SK-N-SH treated with all-trans-retinoic acid at 6 μM for 48 hours (cell line): ENCODE data around the gene CXCL8.

Source experiments
- ATAC-seq: fragments of 200-7000 bp; cut with Tn5 transposase; 3 replicates; pipeline ENCODE4 v1.9.1; 2020; ENCODE audit warnings: mild to moderate bottlenecking, moderate library complexity
- ARNTL ChIP-seq: fragments of 450-650 bp; formaldehyde crosslinking; IDR thresholded peaks from 2 replicates; pipeline ENCODE4 v1.5.0; 2020; ENCODE audit warnings: low read depth, mild to moderate bottlenecking, moderate library complexity, borderline replicate concordance
- BACH2 ChIP-seq: fragments of 250-450 bp; sonication (Bioruptor Pico); IDR thresholded peaks from 2 replicates; pipeline ENCODE4 v1.9.0; 2021; ENCODE audit warnings: mild to moderate bottlenecking, borderline replicate concordance
- CREB5 ChIP-seq: fragments of 250-450 bp; sonication (Bioruptor Pico); IDR thresholded peaks from 2 replicates; pipeline ENCODE4 v1.5.1; 2020; ENCODE audit warnings: low read depth, mild to moderate bottlenecking, moderate library complexity
- CSDC2 ChIP-seq: fragments of 250-450 bp; sonication (Bioruptor Pico); IDR thresholded peaks from 2 replicates; pipeline ENCODE4 v1.5.0; 2020; ENCODE audit warnings: mild to moderate bottlenecking, moderate library complexity
- ESRRG ChIP-seq: fragments of 250-450 bp; sonication (Bioruptor Pico); IDR thresholded peaks from 2 replicates; pipeline ENCODE4 v1.6.1; 2021; ENCODE audit warnings: mild to moderate bottlenecking
- GLIS3 ChIP-seq: fragments of 250-450 bp; sonication (Bioruptor Pico); IDR thresholded peaks from 2 replicates; pipeline ENCODE4 v1.5.0; 2020; ENCODE audit warnings: mild to moderate bottlenecking, moderate library complexity
- OSR1 ChIP-seq: fragments of 250-450 bp; sonication (Bioruptor Pico); IDR thresholded peaks from 2 replicates; pipeline ENCODE4 v1.8.0; 2022; ENCODE audit warnings: moderate library complexity, mild to moderate bottlenecking, inconsistent platforms
- PATZ1 ChIP-seq: fragments of 250-450 bp; sonication (Bioruptor Pico); IDR thresholded peaks from 2 replicates; pipeline ENCODE4 v1.8.0; 2020; ENCODE audit warnings: mild to moderate bottlenecking, moderate library complexity, borderline replicate concordance
- POU6F1 ChIP-seq: fragments of 250-450 bp; sonication (Bioruptor Pico); IDR thresholded peaks from 2 replicates; pipeline ENCODE4 v1.8.0; 2021; ENCODE audit warnings: low read depth, mild to moderate bottlenecking, moderate library complexity, borderline replicate concordance
- PPARA ChIP-seq: fragments of 250-450 bp; sonication (Bioruptor Pico); IDR thresholded peaks from 2 replicates; pipeline ENCODE4 v1.5.0; 2020; ENCODE audit warnings: mild to moderate bottlenecking, borderline replicate concordance
- RARB ChIP-seq: fragments of 250-450 bp; sonication (Bioruptor Pico); IDR thresholded peaks from 2 replicates; pipeline ENCODE4 v1.8.0; 2021; ENCODE audit warnings: mild to moderate bottlenecking, moderate library complexity
- SNAI2 ChIP-seq: fragments of 250-450 bp; sonication (Bioruptor Pico); IDR thresholded peaks from 2 replicates; pipeline ENCODE4 v1.5.0; 2020; ENCODE audit warnings: mild to moderate bottlenecking, moderate library complexity
- TCF4 ChIP-seq: fragments of 250-450 bp; sonication (Bioruptor Pico); IDR thresholded peaks from 2 replicates; pipeline ENCODE4 v1.8.0; 2021; ENCODE audit warnings: mild to moderate bottlenecking, moderate library complexity, borderline replicate concordance
- TOX ChIP-seq: fragments of 250-450 bp; sonication (Bioruptor Pico); IDR thresholded peaks from 2 replicates; pipeline ENCODE4 v1.8.0; 2021; ENCODE audit warnings: mild to moderate bottlenecking, moderate library complexity, borderline replicate concordance
- ZC3H10 ChIP-seq: fragments of 250-450 bp; sonication (Bioruptor Pico); IDR thresholded peaks from 2 replicates; pipeline ENCODE4 v1.5.1; 2021; ENCODE audit warnings: mild to moderate bottlenecking, moderate library complexity
- ZFP3 ChIP-seq: fragments of 250-450 bp; sonication (Bioruptor Pico); IDR thresholded peaks from 2 replicates; pipeline ENCODE4 v1.5.0; 2020; ENCODE audit warnings: mild to moderate bottlenecking, moderate library complexity
- ZFP30 ChIP-seq: fragments of 450-650 bp; formaldehyde crosslinking; IDR thresholded peaks from 2 replicates; pipeline ENCODE4 v1.5.0; 2022; ENCODE audit warnings: mild to moderate bottlenecking, moderate library complexity
- ZNF565 ChIP-seq: fragments of 450-650 bp; formaldehyde crosslinking; conservative IDR thresholded peaks from 2 replicates; pipeline ENCODE4 v1.5.0; 2020; ENCODE audit warnings: low read depth, mild to moderate bottlenecking, moderate library complexity
- ZNF70 ChIP-seq: fragments of 450-650 bp; formaldehyde crosslinking; IDR thresholded peaks from 2 replicates; pipeline ENCODE4 v1.5.0; 2020; ENCODE audit warnings: mild to moderate bottlenecking, moderate library complexity
- ZNF8 ChIP-seq: fragments of 450-650 bp; formaldehyde crosslinking; IDR thresholded peaks from 2 replicates; pipeline ENCODE4 v1.5.0; 2020; ENCODE audit warnings: mild to moderate bottlenecking, moderate library complexity
- TF ChIP-seq, protein P1 (sequence below): fragments of 250-450 bp; sonication (Bioruptor Pico); IDR thresholded peaks from 2 replicates; pipeline ENCODE4 v1.5.0; 2020; ENCODE audit warnings: mild to moderate bottlenecking, moderate library complexity
- TF ChIP-seq, protein P2 (sequence below): fragments of 250-450 bp; sonication (Bioruptor Pico); IDR thresholded peaks from 2 replicates; pipeline ENCODE4 v1.5.1; 2021; ENCODE audit warnings: mild to moderate bottlenecking, moderate library complexity

Gene CXCL8

DNA sequence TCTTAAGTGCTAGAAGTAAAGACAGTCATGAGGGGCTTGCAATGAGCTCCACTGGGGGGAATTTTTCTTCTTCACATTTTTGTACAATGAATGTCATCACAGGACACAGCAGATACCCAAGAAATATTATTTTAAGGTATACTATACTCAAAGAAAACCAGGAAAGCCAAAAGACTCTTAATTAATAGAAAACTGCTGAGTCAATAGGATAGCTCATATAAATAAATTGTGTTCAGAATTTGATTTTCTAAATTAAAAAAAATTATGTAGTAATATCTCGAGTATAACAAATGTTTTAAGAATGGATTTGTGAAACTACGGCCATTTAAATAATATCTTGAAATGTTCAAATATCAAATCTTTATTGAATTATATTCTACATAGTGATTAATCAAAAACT lies 25.7 kb upstream of the CXCL8 start (continued):
- TF ChIP-seq PATZ1 (CRISPR knock-in tag): no peak

- ATAC-seq: no peak
- TF ChIP-seq CSDC2: no peak
- no peak for TF ChIP-seq POU6F1
- TF ChIP-seq CREB5: no peak
- TF ChIP-seq GLIS3 (CRISPR knock-in tag): no peak
- TF ChIP-seq ZNF565: no peak
- TF ChIP-seq TOX (CRISPR knock-in tag): no peak
- TF ChIP-seq ESRRG (CRISPR knock-in tag): no peak
- TF ChIP-seq ZC3H10 (CRISPR knock-in tag): no peak
Observed at GRCh38 chr4:73715659-73716058, 24.7 kb upstream of the CXCL8 start.

DNA sequence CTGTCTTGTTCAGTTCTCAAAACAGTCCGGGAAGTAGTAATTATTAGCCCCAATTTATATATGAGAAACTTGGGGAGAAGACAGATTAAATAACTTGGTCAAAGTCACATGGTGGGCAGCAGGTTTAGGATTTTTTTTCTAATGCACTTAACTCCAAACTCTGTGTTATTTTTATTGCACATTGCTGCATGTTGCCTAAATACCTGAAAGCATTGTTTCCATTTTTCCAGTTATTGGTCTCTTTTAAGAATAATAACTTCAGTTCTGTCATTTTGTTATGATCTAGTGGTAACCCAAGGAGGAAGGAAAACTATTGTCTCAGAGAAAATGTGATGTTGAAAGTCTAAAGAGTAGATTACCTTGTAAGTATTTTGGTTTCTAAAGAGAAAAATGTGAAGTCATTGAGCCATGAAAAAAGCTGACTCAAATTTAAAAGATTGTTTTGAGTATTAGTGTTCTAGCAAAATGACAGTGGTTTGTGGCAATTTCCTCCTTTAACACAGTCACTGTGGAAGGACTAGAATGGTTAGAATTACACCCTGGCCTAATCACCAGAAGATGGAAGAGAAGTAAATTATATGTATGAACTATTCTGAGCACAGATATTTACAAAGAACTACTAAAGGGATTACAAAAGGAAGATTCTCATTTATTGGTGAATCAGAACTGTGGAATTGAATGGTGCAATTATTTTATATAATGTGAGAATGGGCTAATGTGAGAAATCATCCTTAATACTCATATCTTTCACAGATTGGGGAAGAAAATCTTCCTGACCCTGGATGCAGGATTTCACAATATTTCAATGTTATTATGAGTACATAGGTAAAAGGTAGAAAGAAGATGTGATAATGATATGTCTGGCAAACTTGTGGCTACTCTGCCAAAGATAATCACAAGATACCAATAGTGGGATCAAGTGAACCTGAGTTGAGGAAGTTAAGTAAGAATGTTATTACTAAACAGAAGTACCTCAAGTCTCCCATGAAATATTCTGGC lies 21.7 kb upstream of the CXCL8 start:
- ATAC-seq: no peak
- TF ChIP-seq ZNF70 (CRISPR knock-in tag) (no peak), RARB (CRISPR knock-in tag) (no peak), PATZ1 (CRISPR knock-in tag) (no peak), TCF4 (CRISPR knock-in tag) (no peak), TOX (CRISPR knock-in tag) (no peak), ZC3H10 (CRISPR knock-in tag) (no peak), ZFP3 (CRISPR knock-in tag) (no peak), PPARA (CRISPR knock-in tag) (no peak), ZNF8 (no peak), CSDC2 (no peak), SNAI2 (CRISPR knock-in tag) (no peak), BACH2 (no peak), ESRRG (CRISPR knock-in tag) (no peak), ARNTL (CRISPR knock-in tag) (no peak), OSR1 (no peak), GLIS3 (CRISPR knock-in tag) (no peak), ZFP30 (CRISPR knock-in tag) (no peak)

DNA sequence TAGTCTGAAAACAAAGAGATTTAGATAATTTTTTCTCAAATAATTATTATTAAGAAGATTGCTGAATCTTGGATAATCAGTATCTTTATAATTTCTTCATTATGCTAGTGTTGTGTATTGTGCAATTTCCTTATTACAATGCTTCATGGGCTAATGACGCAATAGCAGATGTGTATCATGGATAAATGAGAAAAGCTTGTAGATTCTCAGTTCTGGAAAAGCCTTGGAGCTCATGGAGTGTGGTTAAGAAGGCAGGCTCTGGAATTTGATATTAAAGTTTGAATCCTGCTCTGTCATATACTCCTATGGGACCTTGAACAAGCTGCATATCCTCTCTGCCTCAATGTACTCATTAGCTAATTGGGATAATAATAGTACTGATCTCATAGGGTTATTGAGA lies 18.9 kb upstream of the CXCL8 start:
- no peak; the same call in 2 of the 3 replicates for ATAC-seq
- no peak for TF ChIP-seq SNAI2 (CRISPR knock-in tag)
- TF ChIP-seq, protein P1, sequence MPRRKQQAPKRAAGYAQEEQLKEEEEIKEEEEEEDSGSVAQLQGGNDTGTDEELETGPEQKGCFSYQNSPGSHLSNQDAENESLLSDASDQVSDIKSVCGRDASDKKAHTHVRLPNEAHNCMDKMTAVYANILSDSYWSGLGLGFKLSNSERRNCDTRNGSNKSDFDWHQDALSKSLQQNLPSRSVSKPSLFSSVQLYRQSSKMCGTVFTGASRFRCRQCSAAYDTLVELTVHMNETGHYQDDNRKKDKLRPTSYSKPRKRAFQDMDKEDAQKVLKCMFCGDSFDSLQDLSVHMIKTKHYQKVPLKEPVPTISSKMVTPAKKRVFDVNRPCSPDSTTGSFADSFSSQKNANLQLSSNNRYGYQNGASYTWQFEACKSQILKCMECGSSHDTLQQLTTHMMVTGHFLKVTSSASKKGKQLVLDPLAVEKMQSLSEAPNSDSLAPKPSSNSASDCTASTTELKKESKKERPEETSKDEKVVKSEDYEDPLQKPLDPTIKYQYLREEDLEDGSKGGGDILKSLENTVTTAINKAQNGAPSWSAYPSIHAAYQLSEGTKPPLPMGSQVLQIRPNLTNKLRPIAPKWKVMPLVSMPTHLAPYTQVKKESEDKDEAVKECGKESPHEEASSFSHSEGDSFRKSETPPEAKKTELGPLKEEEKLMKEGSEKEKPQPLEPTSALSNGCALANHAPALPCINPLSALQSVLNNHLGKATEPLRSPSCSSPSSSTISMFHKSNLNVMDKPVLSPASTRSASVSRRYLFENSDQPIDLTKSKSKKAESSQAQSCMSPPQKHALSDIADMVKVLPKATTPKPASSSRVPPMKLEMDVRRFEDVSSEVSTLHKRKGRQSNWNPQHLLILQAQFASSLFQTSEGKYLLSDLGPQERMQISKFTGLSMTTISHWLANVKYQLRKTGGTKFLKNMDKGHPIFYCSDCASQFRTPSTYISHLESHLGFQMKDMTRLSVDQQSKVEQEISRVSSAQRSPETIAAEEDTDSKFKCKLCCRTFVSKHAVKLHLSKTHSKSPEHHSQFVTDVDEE (CRISPR knock-in tag): no peak
- TF ChIP-seq PATZ1 (CRISPR knock-in tag): no peak
- no peak for TF ChIP-seq ZNF70 (CRISPR knock-in tag)
- TF ChIP-seq, protein P2, sequence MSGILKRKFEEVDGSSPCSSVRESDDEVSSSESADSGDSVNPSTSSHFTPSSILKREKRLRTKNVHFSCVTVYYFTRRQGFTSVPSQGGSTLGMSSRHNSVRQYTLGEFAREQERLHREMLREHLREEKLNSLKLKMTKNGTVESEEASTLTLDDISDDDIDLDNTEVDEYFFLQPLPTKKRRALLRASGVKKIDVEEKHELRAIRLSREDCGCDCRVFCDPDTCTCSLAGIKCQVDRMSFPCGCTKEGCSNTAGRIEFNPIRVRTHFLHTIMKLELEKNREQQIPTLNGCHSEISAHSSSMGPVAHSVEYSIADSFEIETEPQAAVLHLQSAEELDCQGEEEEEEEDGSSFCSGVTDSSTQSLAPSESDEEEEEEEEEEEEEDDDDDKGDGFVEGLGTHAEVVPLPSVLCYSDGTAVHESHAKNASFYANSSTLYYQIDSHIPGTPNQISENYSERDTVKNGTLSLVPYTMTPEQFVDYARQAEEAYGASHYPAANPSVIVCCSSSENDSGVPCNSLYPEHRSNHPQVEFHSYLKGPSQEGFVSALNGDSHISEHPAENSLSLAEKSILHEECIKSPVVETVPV (CRISPR knock-in tag): no peak
- no peak for TF ChIP-seq CSDC2
- TF ChIP-seq GLIS3 (CRISPR knock-in tag): no peak
- TF ChIP-seq ESRRG (CRISPR knock-in tag): no peak
